GM20431 (cell line): ENCODE data around the gene OBSCN.

Source experiments
- in situ Hi-C: fragments of 300-500 bp; cut with MseI, MboI; formaldehyde crosslinking; loops from one replicate; pipeline ENCODE4 v1.15.0; 2020; ENCODE audit warnings: low sequenced_read_pairs; ENCODE audit not compliant: unreplicated experiment

OBSCN gene

GRCh38 chr1:228283476-228284147, 75.8 kb downstream of the OBSCN start:
- in situ Hi-C loops, result no loop called here

GRCh38 chr1:228284148-228284495, 76.3 kb downstream of the OBSCN start:
- in situ Hi-C loops, result no loop called here

- in situ Hi-C loops, result no loop called here
Observed at GRCh38 chr1:228284521-228284920, 76.7 kb downstream of the OBSCN start.

GRCh38 chr1:228285661-228286504, 78.0 kb downstream of the OBSCN start:
- in situ Hi-C loops, result no loop called here

- in situ Hi-C loops, result no loop called here
Observed at GRCh38 chr1:228286505-228287417, 78.9 kb downstream of the OBSCN start.

GRCh38 chr1:228287541-228288425, 79.9 kb downstream of the OBSCN start:
- in situ Hi-C loops, result no loop called here

- in situ Hi-C loops, result no loop called here
Observed at GRCh38 chr1:228288536-228289238, 80.8 kb downstream of the OBSCN start.

DNA sequence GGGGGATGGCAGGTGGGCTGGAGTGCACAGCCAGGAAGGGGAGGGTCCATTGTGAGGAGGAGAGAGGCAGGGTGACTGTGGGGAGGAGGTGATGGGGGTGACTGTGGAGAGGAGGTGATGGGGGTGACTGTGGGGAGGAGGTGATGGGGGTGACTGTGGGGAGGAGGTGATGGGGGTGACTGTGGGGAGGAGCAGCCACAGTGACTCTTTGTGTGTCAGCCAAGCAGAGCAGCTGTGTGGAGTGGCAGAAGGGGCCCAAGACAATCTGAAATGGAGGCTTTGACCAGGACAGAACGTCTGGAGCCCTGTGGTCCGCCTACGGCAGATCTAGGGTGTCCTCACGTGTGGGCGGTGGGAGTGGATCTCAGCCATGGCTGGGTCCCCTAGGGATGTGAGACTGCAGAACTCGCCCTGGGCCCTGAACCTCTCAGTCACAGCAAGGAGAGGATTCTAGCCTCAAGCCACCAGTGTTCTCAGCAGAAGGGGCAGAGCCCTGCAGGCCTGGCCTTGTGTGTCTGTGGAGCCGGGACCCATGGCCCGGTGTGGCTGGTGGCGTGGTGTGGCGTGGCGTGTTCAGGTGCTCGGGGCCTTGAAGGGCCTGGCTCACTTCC, 81.5 kb downstream of the OBSCN start:
- in situ Hi-C loops, result no loop called here

DNA sequence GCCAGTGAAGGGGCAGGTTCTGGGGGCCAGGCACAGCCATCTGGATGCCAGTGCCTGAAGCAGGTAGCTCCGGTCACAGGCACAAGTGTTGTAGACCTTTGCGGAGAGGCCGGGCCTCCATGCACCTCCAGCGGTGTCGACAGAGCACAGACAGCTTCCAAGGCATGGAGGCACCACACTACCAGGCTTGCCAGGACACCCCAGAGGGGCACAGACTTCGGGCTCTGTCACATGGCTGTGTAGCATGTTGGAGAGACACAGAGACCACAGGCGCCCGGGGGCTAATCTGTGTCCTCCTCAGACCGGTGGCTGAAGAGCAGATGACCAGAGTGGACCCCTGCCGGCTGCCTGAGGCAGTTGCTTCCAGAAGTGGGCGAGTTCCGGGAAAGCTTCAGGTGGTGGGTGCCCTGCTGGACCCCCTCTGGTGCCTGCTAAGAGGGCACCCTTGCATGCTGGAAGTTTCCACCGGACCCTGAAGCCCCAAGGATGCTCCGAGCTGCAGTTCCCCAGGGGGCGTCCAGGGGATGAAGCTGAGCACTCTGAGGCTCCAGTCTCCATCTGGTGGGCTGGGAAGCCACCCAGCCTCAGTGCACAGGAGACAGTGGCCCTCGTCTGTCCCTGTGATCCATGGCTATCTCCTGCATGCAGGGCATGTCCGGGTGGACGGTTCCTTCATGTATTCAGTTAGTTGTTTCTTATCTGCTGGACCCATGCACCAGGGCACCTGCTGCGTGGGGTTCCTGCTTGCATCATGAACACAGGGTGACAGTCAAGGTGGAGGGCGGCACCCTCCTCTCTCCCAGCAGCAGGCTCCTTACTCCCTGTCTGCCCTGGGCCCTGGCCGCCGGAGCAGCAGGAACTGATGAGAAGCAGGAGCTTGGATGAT, 82.4 kb downstream of the OBSCN start:
- in situ Hi-C loops, result no loop called here

DNA sequence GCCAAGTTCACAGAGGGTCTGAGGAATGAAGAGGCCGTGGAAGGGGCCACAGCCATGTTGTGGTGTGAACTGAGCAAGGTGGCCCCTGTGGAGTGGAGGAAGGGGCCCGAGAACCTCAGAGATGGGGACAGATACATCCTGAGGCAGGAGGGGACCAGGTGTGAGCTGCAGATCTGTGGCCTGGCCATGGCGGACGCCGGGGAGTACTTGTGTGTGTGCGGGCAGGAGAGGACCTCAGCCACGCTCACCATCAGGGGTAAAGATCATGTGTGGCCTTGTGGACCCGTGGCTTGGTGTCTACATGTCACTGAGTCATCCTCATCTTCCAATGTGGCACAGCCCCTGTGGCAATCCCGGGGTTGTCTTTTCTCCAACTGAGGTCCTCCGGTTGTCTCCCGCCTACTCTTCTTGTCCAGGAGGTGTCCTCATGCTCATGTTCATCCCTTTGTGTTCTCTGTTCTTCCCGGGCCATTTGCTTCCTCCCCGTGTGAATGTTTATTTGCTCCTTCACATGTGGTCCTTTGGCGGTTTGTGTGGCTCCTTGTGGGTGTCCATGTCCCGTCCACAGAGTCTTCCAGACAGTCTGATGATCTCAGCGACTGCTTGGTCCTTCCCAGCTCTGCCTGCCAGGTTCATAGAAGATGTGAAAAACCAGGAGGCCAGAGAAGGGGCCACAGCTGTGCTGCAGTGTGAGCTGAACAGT, 84.2 kb downstream of the OBSCN start:
- in situ Hi-C loops, result no loop called here

- in situ Hi-C loops, result no loop called here
Observed at GRCh38 chr1:228292609-228292911, 84.7 kb downstream of the OBSCN start.

GRCh38 chr1:228293393-228293792, 85.5 kb downstream of the OBSCN start:
- in situ Hi-C loops, result no loop called here

GRCh38 chr1:228293816-228294500, 86.1 kb downstream of the OBSCN start:
- in situ Hi-C loops, result no loop called here

- in situ Hi-C loops, result no loop called here
Observed at GRCh38 chr1:228294717-228295116, 86.9 kb downstream of the OBSCN start.

- in situ Hi-C loops, result no loop called here
Observed at GRCh38 chr1:228295201-228295600, 87.4 kb downstream of the OBSCN start.

DNA sequence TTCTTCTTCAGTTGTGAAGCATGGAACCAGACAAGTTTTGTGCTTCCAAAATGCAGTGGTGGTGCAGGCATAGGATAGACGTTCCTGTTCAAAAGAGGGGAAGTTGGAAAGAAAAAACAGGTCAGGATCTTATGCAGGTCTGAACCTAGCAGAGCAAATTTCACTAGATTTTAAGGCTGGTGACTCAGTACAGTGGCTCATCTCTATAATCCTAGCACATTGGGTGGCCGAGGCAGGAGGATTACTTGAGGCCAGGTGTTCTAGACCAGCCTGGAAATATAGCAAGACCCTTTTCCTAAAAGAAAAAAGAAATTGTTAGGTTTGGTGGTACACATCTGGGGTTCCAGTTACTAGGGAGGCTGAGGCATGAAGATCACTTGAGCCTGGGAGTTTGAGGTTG, 88.1 kb downstream of the OBSCN start:
- in situ Hi-C loops, result no loop called here

- in situ Hi-C loops, result no loop called here
Observed at GRCh38 chr1:228297242-228297641, 89.4 kb downstream of the OBSCN start.
